ENCODE results near the gene NTSR1. TPM values are rescaled to one million over a fixed set of nuclear protein-coding genes. Genes with fewer than 3 reads are reported as not detected.

Gene NTSR1
- total RNA-seq, 1 donor from 2014 or later: not detected

- ChIA-PET CTCF (no interaction called here), POLR2A (no interaction called here)
- peaks cover 4% of the 10 kb centered on the region for H3K4me1 Mint-ChIP-seq
- H3K27me3 Mint-ChIP-seq: peaks cover 34% of the 10 kb centered on the region
- ATAC-seq (ENCODE audit: low read depth): no peak
- H3K4me3 Mint-ChIP-seq: no peak overlapping the region
- DNase-seq: no peak
- intact Hi-C loops (cut with micrococcal nuclease): no loop called here
- no peaks in the 10 kb centered on the region for H3K36me3 Mint-ChIP-seq (ENCODE audit: low read depth)
- H3K9me3 Mint-ChIP-seq: no peaks in the 10 kb centered on the region
- no peak overlapping the region for H3K27ac Mint-ChIP-seq
- no peak for TF ChIP-seq CTCF (IDR thresholded peaks at IDR 0.05)
Measured at GRCh38 chr20:62710221-62710885, 1.7 kb downstream of the NTSR1 start.

GRCh38 chr20:62710886-62711702 is 2.5 kb downstream of the NTSR1 start:
- Mint-ChIP-seq H3K9me3 (no peaks in the 10 kb centered on the region), H3K4me1 (peaks cover 4% of the 10 kb centered on the region), H3K36me3 (ENCODE audit: low read depth) (no peaks in the 10 kb centered on the region), H3K27ac (no peak overlapping the region), H3K4me3 (no peak overlapping the region), H3K27me3 (peaks cover 34% of the 10 kb centered on the region)
- ChIA-PET CTCF (no interaction called here), POLR2A (no interaction called here)
- no peak for DNase-seq
- ATAC-seq (ENCODE audit: low read depth): no peak
- no peak for TF ChIP-seq CTCF (IDR thresholded peaks at IDR 0.05)
- intact Hi-C loops (cut with micrococcal nuclease): no loop called here

GRCh38 chr20:62711703-62712101 is 3.1 kb downstream of the NTSR1 start:
- no peak for ATAC-seq (ENCODE audit: low read depth)
- ChIA-PET CTCF (no interaction called here), POLR2A (no interaction called here)
- Mint-ChIP-seq H3K27me3 (peaks cover 33% of the 10 kb centered on the region), H3K36me3 (ENCODE audit: low read depth) (no peaks in the 10 kb centered on the region), H3K4me3 (no peak overlapping the region), H3K27ac (no peak overlapping the region), H3K4me1 (peaks cover 4% of the 10 kb centered on the region), H3K9me3 (no peaks in the 10 kb centered on the region)
- intact Hi-C loops (cut with micrococcal nuclease): no loop called here
- no peak for DNase-seq
- TF ChIP-seq CTCF (IDR thresholded peaks at IDR 0.05): no peak

GRCh38 chr20:62712606-62713005 is 4.0 kb downstream of the NTSR1 start:
- intact Hi-C loops (cut with micrococcal nuclease): no loop called here
- no peaks in the 10 kb centered on the region for H3K9me3 Mint-ChIP-seq
- H3K36me3 Mint-ChIP-seq (ENCODE audit: low read depth): no peaks in the 10 kb centered on the region
- ATAC-seq (ENCODE audit: low read depth) (no peak), DNase-seq (no peak)
- H3K4me1 Mint-ChIP-seq: peaks cover 4% of the 10 kb centered on the region
- CTCF ChIA-PET: no interaction called here
- POLR2A ChIA-PET: no interaction called here
- no peak overlapping the region for H3K27ac Mint-ChIP-seq
- H3K4me3 Mint-ChIP-seq: no peak overlapping the region
- no peak for TF ChIP-seq CTCF (IDR thresholded peaks at IDR 0.05)
- H3K27me3 Mint-ChIP-seq: peaks cover 29% of the 10 kb centered on the region

GRCh38 chr20:62714006-62714405 is 5.4 kb downstream of the NTSR1 start:
- Mint-ChIP-seq H3K27me3 (peaks cover 28% of the 10 kb centered on the region), H3K36me3 (ENCODE audit: low read depth) (no peaks in the 10 kb centered on the region), H3K4me3 (no peak overlapping the region), H3K9me3 (no peaks in the 10 kb centered on the region), H3K27ac (no peak overlapping the region), H3K4me1 (no peaks in the 10 kb centered on the region)
- no peak for ATAC-seq (ENCODE audit: low read depth)
- ChIA-PET POLR2A (no interaction called here), CTCF (no interaction called here)
- no peak for DNase-seq
- TF ChIP-seq CTCF (IDR thresholded peaks at IDR 0.05): no peak
- intact Hi-C loops (cut with micrococcal nuclease): no loop called here
